Activated CD4-positive, CD25-positive, alpha-beta regulatory T cell treated with anti-CD3 and anti-CD28 coated beads, Interleukin-2, amount 50 U/mL, for 24 hours (primary cell): ENCODE results near the gene NNT.
"Not testable (repeated sequence)": the region's sequence is repeated elsewhere in the genome, so short reads cannot be mapped to it uniquely, and the experiment has no call there.

Source experiments
- ATAC-seq, 2 donors: fragments of 150-1000 bp; cut with Tn5 transposase; one replicate each; pipeline ENCODE4 v1.10.0; 2021; ENCODE audit warnings: mild to moderate bottlenecking in 1 of 2, moderate library complexity in 1 of 2

The NNT gene

GRCh38 chr5:43674536-43674935, 71.6 kb downstream of the NNT start:
- no peak for ATAC-seq

GRCh38 chr5:43675357-43675756, 72.4 kb downstream of the NNT start:
- no peak for ATAC-seq

GRCh38 chr5:43676083-43676840, 73.3 kb downstream of the NNT start:
- peak; percentile 61 to 67 for ATAC-seq

- no peak for ATAC-seq
Observed at GRCh38 chr5:43677253-43677652, 74.3 kb downstream of the NNT start.

GRCh38 chr5:43679214-43679613, 76.2 kb downstream of the NNT start:
- no peak for ATAC-seq

- ATAC-seq, result no peak
Observed at GRCh38 chr5:43680286-43680685, 77.3 kb downstream of the NNT start.

GRCh38 chr5:43683884-43684471, 81.0 kb downstream of the NNT start:
- peak in 1 of 2 donors; percentile 55 for ATAC-seq

- ATAC-seq, result no peak
Observed at GRCh38 chr5:43685252-43685950, 82.4 kb downstream of the NNT start.

- no peak for ATAC-seq
Observed at GRCh38 chr5:43687275-43687674, 84.3 kb downstream of the NNT start.

GRCh38 chr5:43691275-43691674, 88.3 kb downstream of the NNT start:
- no peak for ATAC-seq

GRCh38 chr5:43691893-43692292, 88.9 kb downstream of the NNT start:
- no peak for ATAC-seq

GRCh38 chr5:43693411-43693810, 90.4 kb downstream of the NNT start:
- ATAC-seq, result no peak

- ATAC-seq, result no peak
Observed at GRCh38 chr5:43694027-43694426, 91.0 kb downstream of the NNT start.

- ATAC-seq, result not testable (repeated sequence)
Observed at GRCh38 chr5:43696444-43696843, 93.5 kb downstream of the NNT start.

GRCh38 chr5:43699910-43700309, 96.9 kb downstream of the NNT start:
- no peak for ATAC-seq

- no peak for ATAC-seq
Observed at GRCh38 chr5:43700601-43701000, 97.6 kb downstream of the NNT start.

- ATAC-seq, result no peak
Observed at GRCh38 chr5:43701227-43701626, 98.2 kb downstream of the NNT start.

- ATAC-seq, result no peak
Observed at GRCh38 chr5:43702293-43702692, 99.3 kb downstream of the NNT start.

GRCh38 chr5:43702815-43703214, 99.8 kb downstream of the NNT start:
- no peak for ATAC-seq

GRCh38 chr5:43704243-43704642, 101.3 kb downstream of the NNT start:
- ATAC-seq, result no peak

- ATAC-seq, result not testable (repeated sequence)
Observed at GRCh38 chr5:43706576-43706975, 103.6 kb downstream of the NNT start.

GRCh38 chr5:43711496-43711895, 108.5 kb downstream of the NNT start:
- ATAC-seq, result no peak

- ATAC-seq, result no peak
Observed at GRCh38 chr5:43712081-43712480, 109.1 kb downstream of the NNT start.

GRCh38 chr5:43719783-43720182, 116.8 kb downstream of the NNT start:
- ATAC-seq, result not testable (repeated sequence)
